DOHH2 (cell line): ENCODE data around the gene TRIM28.
"Not testable (repeated sequence)": the region's sequence is repeated elsewhere in the genome, so short reads cannot be mapped to it uniquely, and the experiment has no call there.

ENCODE experiments used
- H3F3A ChIP-seq: fragments of 200-600 bp; sonication (generic), shearing (Covaris generic); 2 replicates; pipeline ENCODE4 v1.6.0; 2016; ENCODE audit warnings: antibody characterized with exemption, mild to moderate bottlenecking; ENCODE audit not compliant: control insufficient read depth, insufficient read depth
- H3K27ac ChIP-seq: fragments of 200-600 bp; sonication (generic); 2 replicates; pipeline ENCODE4 v1.5.1; 2014; ENCODE audit warnings: low read depth, mild to moderate bottlenecking, low read length, moderate library complexity
- H3K27me3 ChIP-seq: fragments of 200-600 bp; sonication (generic); 2 replicates; pipeline ENCODE4 v1.6.1; 2014; ENCODE audit warnings: mild to moderate bottlenecking, low read length, mixed read lengths; ENCODE audit not compliant: control insufficient read depth
- H3K36me3 ChIP-seq: fragments of 200-600 bp; sonication (generic); 2 replicates; pipeline ENCODE4 v1.6.1; 2014; ENCODE audit warnings: mild to moderate bottlenecking, low read length, moderate library complexity, mixed read lengths; ENCODE audit not compliant: control insufficient read depth
- H3K4me1 ChIP-seq: fragments of 200-600 bp; sonication (generic); 2 replicates; pipeline ENCODE4 v1.6.1; 2014; ENCODE audit warnings: mild to moderate bottlenecking, low read length, mixed read lengths; ENCODE audit not compliant: control insufficient read depth
- H3K4me2 ChIP-seq: fragments of 200-600 bp; sonication (generic); 2 replicates; pipeline ENCODE4 v1.6.0; 2014; ENCODE audit warnings: mild to moderate bottlenecking, low read length, moderate library complexity
- H3K4me3 ChIP-seq: fragments of 200-600 bp; sonication (generic); 2 replicates; pipeline ENCODE4 v1.5.1; 2014; ENCODE audit warnings: mild to moderate bottlenecking, low read length, mixed read lengths
- H3K79me2 ChIP-seq: fragments of 200-600 bp; sonication (generic); 2 replicates; pipeline ENCODE4 v1.6.1; 2014; ENCODE audit warnings: mild to moderate bottlenecking, low read length, mixed read lengths; ENCODE audit not compliant: control insufficient read depth
- H3K9me2 ChIP-seq: fragments of 200-600 bp; sonication (generic); replicated peaks from 2 replicates; pipeline ENCODE4 v1.6.1; 2014; ENCODE audit warnings: mild to moderate bottlenecking, low read length, mixed read lengths; ENCODE audit not compliant: control insufficient read depth
- H3K9me3 ChIP-seq: fragments of 200-600 bp; sonication (generic); 2 replicates; pipeline ENCODE4 v1.6.1; 2014; ENCODE audit warnings: antibody characterized with exemption, low read length, mixed read lengths; ENCODE audit not compliant: control insufficient read depth, insufficient read depth
- H4K20me1 ChIP-seq: fragments of 200-600 bp; sonication (generic); 2 replicates; pipeline ENCODE4 v1.6.0; 2014; ENCODE audit warnings: low read depth, mild to moderate bottlenecking, antibody characterized with exemption, low read length, moderate library complexity; ENCODE audit not compliant: control insufficient read depth, insufficient read depth
- EZH2phosphoT487 ChIP-seq: fragments of 200-600 bp; sonication (generic); IDR thresholded peaks from 2 replicates; pipeline ENCODE4 v1.6.1; 2017; ENCODE audit warnings: borderline replicate concordance, mild to moderate bottlenecking, antibody characterized with exemption, low read length, moderate library complexity, mixed read lengths
- TF ChIP-seq, protein P1 (sequence below): fragments of 200-600 bp; sonication (generic); IDR thresholded peaks from one replicate; pipeline ENCODE4 v1.5.1; 2014; ENCODE audit warnings: antibody characterized with exemption, mild to moderate bottlenecking, low read depth, low read length; ENCODE audit not compliant: poor library complexity, severe bottlenecking

Gene TRIM28

DNA sequence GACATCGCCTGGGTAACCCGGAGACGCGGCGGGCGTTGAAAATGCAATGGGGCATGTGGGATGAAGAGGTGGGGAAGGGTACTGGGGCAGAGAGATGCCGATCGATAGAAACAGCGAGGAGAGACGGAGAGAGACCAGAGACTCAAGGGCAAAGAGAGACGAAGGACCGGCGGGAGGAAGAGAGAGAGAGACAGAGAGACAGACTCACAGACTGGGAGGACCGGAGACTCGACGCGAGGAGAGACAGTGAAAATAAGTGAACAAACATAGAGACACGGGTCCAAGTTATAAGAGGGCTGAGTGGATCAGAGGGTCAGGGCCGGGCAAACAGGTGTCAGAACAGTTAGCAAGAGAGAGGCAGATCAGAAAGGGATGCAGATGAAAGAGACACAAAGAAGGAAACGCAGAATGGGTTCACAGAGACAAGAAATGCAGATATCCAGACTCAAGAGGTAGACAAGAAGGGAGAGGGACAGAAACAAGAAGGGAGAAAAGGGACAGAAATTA is 29.8 kb downstream of the TRIM28 start:
- Histone ChIP-seq H3K9me3 (no peaks in the 10 kb centered on the region), H3K79me2 (peaks cover 29% of the 10 kb centered on the region), H3K9me2 (no peaks in the 10 kb centered on the region), H4K20me1 (no peaks in the 10 kb centered on the region), H3K4me3 (peak overlapping the region; percentile 76), H3K4me2 (peak overlapping the region; percentile 99), H3K4me1 (peaks cover 33% of the 10 kb centered on the region), H3F3A (peaks cover 8% of the 10 kb centered on the region), H3K36me3 (peaks cover 21% of the 10 kb centered on the region), H3K27me3 (no peaks in the 10 kb centered on the region), H3K27ac (peak overlapping the region; percentile 54)
- TF ChIP-seq EZH2phosphoT487 = no peak
- TF ChIP-seq, protein P1, sequence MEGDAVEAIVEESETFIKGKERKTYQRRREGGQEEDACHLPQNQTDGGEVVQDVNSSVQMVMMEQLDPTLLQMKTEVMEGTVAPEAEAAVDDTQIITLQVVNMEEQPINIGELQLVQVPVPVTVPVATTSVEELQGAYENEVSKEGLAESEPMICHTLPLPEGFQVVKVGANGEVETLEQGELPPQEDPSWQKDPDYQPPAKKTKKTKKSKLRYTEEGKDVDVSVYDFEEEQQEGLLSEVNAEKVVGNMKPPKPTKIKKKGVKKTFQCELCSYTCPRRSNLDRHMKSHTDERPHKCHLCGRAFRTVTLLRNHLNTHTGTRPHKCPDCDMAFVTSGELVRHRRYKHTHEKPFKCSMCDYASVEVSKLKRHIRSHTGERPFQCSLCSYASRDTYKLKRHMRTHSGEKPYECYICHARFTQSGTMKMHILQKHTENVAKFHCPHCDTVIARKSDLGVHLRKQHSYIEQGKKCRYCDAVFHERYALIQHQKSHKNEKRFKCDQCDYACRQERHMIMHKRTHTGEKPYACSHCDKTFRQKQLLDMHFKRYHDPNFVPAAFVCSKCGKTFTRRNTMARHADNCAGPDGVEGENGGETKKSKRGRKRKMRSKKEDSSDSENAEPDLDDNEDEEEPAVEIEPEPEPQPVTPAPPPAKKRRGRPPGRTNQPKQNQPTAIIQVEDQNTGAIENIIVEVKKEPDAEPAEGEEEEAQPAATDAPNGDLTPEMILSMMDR = no peak

DNA sequence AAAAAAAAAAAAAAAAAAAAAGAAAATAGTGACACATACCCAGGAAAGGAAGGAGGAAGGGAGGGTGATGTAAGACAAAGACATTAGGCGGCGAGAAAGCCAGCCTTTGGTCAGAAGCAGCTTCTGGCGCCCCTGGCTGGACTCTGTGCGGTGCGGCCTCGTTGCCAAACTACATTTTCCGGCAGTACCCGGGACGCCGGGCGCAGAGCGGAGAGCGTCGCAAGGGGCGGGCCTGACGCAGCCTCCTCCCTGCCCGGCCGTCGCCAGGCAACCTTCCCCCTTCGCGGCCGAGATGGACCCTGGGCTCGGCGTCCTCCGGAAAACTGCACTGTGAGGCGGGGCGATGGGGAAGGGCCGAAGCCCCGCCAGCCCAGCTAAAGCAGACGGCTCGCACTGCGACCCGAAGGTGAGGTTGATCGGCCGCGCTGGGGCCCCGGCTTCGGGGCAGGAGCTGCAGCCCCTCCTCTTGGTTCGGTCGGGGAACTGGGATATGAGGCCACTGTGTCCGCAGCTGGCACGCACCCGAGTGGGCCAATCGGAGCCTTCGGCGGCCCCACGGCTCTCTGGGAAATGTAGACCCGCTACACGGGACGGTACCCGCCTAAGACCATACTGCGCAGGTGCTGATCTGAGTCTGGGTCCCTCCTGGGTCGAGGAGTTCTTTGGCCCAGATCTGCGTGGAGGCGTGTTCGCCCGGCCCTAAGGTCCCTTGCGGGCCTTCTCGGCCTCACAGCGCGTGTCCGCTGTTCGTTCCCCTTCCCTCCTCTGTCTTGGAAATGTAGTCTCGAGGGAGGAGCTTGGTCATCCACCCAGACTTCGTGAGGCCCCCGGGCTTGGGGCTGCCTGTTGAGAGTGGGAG is 31.5 kb downstream of the TRIM28 start:
- Histone ChIP-seq H3K4me2 (peak overlapping the region; percentile 99), H3K27me3 (no peaks in the 10 kb centered on the region), H3K79me2 (peaks cover 45% of the 10 kb centered on the region), H3K27ac (peak overlapping the region; percentile 57), H4K20me1 (no peaks in the 10 kb centered on the region), H3K9me2 (no peaks in the 10 kb centered on the region), H3K4me1 (peaks cover 43% of the 10 kb centered on the region), H3K9me3 (no peaks in the 10 kb centered on the region), H3F3A (peaks cover 14% of the 10 kb centered on the region), H3K36me3 (peaks cover 7% of the 10 kb centered on the region), H3K4me3 (peak overlapping the region; percentile 76)
- TF ChIP-seq EZH2phosphoT487 = no peak
- TF ChIP-seq, protein P1 = no peak

DNA sequence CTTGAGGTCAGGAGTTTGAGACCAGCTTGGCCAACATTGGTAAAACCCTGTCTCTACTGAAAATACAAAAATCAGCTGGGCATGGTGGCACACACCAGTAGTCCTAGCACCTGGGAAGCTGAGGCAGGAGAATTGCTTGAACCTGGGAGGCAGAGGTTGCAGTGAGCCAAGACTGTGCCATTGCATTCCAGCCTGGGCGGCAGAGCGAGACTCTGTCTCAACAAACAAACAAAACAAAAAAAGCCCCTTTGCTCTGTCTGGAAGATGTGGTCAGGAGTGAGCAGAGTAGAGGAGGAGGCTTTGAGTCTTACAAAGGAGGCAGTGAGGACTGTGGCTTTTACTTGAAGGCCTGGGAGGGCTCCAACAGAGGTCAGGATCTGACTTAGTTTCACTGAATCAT is 33.7 kb downstream of the TRIM28 start:
- Histone ChIP-seq H3K4me2 (0 out of 2 replicates have a peak overlapping the region, but pooled peaks have one; percentile 36), H3K4me1 (peaks cover 39% of the 10 kb centered on the region), H3F3A (peaks cover 14% of the 10 kb centered on the region), H3K79me2 (peaks cover 42% of the 10 kb centered on the region)
- H3K27ac ChIP-seq, H3K4me3 ChIP-seq, H4K20me1 ChIP-seq, H3K36me3 ChIP-seq, H3K27me3 ChIP-seq, H3K9me2 ChIP-seq, H3K9me3 ChIP-seq: not testable (repeated sequence)
